ENCODE results near the gene ATG2A. TPM values are rescaled to one million over a fixed set of nuclear protein-coding genes. Genes with fewer than 3 reads are reported as not detected.
A peak's percentile ranks its signal among the peaks of the same experiment; 100 is the strongest.

ATG2A gene
- total and polyA plus RNA-seq, 9 of the 15 experiments (the other 6 are each of a cell fraction or from before 2014, with no cell fraction given), result 0.25 to 45.9 (median 5.2) TPM

- Histone ChIP-seq H3K4me3 (no peak overlapping the region), H2AFZ (ENCODE audit: low read depth, low read length) (peak overlapping the region; percentile 98), H3K9ac (ENCODE audit: insufficient read depth in 1 of 2, low read depth in 2 of 2, low read length in 2 of 2) (peak overlapping the region; percentile 87 to 96; a peak in 3 of 4 replicates), H3K4me1 (replicated peaks in 1 of 2; ENCODE audit: control insufficient read depth in 2 of 2, insufficient read depth in 2 of 2, low read length in 2 of 2) (peaks cover 20 to 49% of the 10 kb centered on the region in 2 experiments; a peak in 4 of 5 replicates), H3K36me3 (ENCODE audit: control insufficient read depth, insufficient read depth, low read length) (no peaks in the 10 kb centered on the region), H3K27ac (ENCODE audit: extremely low read depth, low read depth, low read length) (no peak overlapping the region), H3K9me3 (replicated peaks; ENCODE audit: control insufficient read depth, insufficient read depth, low read depth, low read length) (no peaks in the 10 kb centered on the region), H3K27me3 (ENCODE audit: control insufficient read depth in 2 of 2, insufficient read depth in 2 of 2, low read length in 2 of 2) (no peaks in the 10 kb centered on the region), H4K20me1 (replicated peaks; ENCODE audit: control insufficient read depth, insufficient read depth, low read length) (no peaks in the 10 kb centered on the region), H3K4me2 (ENCODE audit: insufficient read depth, low read length) (peak overlapping the region; percentile 94), H3K9me1 (ENCODE audit: control insufficient read depth, insufficient read depth, low read length) (no peaks in the 10 kb centered on the region), H3K79me2 (ENCODE audit: control insufficient read depth, insufficient read depth, low read length) (no peaks in the 10 kb centered on the region; the same call in 1 of the 3 replicates)
- no peak for TF ChIP-seq ARNT (IDR thresholded peaks at IDR 0.05)
- TF ChIP-seq ZNF512 (tag; IDR thresholded peaks at IDR 0.05), result no peak
- peak; percentile 21; the same call in 1 of the 2 replicates for TF ChIP-seq ZFX (CRISPR knock-in tag; IDR thresholded peaks at IDR 0.05)
- in situ Hi-C loops (cut with MboI), result no loop called here
- 76% methylated on average over 11 of the region's 11 CpGs for WGBS (ENCODE audit: insufficient coverage, low coverage, missing lambda C conversion rate)
- ChIA-PET POLR2A (interaction anchor here (0.5 to 2.6 kb wide), 5 partner anchors 10 to 244 kb away, joined by 3 to 14 read pairs (median 3); no protein-coding TSS in a partner anchor), CTCF (ENCODE audit: low intra/inter-chr PET ratio) (no interaction called here)
- intact Hi-C loops (cut with micrococcal nuclease), result no loop called here
- no peak for DNase-seq (ENCODE audit: extremely low read depth in 1 of 4, low spot score in 3 of 4)
- BruUV-seq (replicated peaks), result no TSS peak
- no peak for ATAC-seq
- FAIRE-seq, result no peak
These were observed 6.2 kb upstream of the ATG2A start for GRCh38 chr11:64923151-64923661.

- Histone ChIP-seq H3K9me1 (ENCODE audit: control insufficient read depth, insufficient read depth, low read length) (no peaks in the 10 kb centered on the region), H3K9ac (ENCODE audit: insufficient read depth in 1 of 2, low read depth in 2 of 2, low read length in 2 of 2) (peak overlapping the region in 1 of 2 experiments; percentile 1; a peak in 1 of 4 replicates)
- POLR2A ChIA-PET, result no interaction called here
These were observed 4.4 kb upstream of the ATG2A start for GRCh38 chr11:64921384-64921783.

More at GRCh38 chr11:64921384-64921783, 4.4 kb upstream of the ATG2A start:
- no peak for ATAC-seq
- H3K36me3 ChIP-seq (ENCODE audit: control insufficient read depth, insufficient read depth, low read length), result no peaks in the 10 kb centered on the region
- DNase-seq (ENCODE audit: extremely low read depth in 1 of 4, low spot score in 3 of 4), result no peak
- H3K4me2 ChIP-seq (ENCODE audit: insufficient read depth, low read length), result no peak overlapping the region
- CTCF ChIA-PET (ENCODE audit: low intra/inter-chr PET ratio), result no interaction called here
- BruUV-seq (replicated peaks), result no TSS peak
- no peak overlapping the region for H2AFZ ChIP-seq (ENCODE audit: low read depth, low read length)
- no peaks in the 10 kb centered on the region for H3K9me3 ChIP-seq (replicated peaks; ENCODE audit: control insufficient read depth, insufficient read depth, low read depth, low read length)
- in situ Hi-C loops (cut with MboI) (no loop called here), intact Hi-C loops (cut with micrococcal nuclease) (no loop called here)
- no peak overlapping the region for H3K4me3 ChIP-seq
- no peak for TF ChIP-seq IFI16 (CRISPR knock-in tag; IDR thresholded peaks at IDR 0.05)
- TF ChIP-seq IRF9 (tag; IDR thresholded peaks at IDR 0.05), result no peak
- no peak for TF ChIP-seq FOXP1 (CRISPR knock-in tag; IDR thresholded peaks at IDR 0.05)
- TF ChIP-seq ATF6 (CRISPR knock-in tag; IDR thresholded peaks at IDR 0.05), result no peak
- TF ChIP-seq STAT5A (IDR thresholded peaks at IDR 0.05; ENCODE audit: borderline replicate concordance, low read length), result no peak
- H3K4me1 ChIP-seq (replicated peaks in 1 of 2; ENCODE audit: control insufficient read depth in 2 of 2, insufficient read depth in 2 of 2, low read length in 2 of 2), result peaks cover 23 to 50% of the 10 kb centered on the region in 2 experiments; a peak in 4 of 5 replicates
- no peak for FAIRE-seq
- H3K27ac ChIP-seq (ENCODE audit: extremely low read depth, low read depth, low read length), result no peak overlapping the region
- peaks cover 10% of the 10 kb centered on the region for H3K79me2 ChIP-seq (ENCODE audit: control insufficient read depth, insufficient read depth, low read length)
- WGBS (ENCODE audit: insufficient coverage, low coverage, missing lambda C conversion rate), result 18% methylated on average over 2 of the region's 3 CpGs
- no peaks in the 10 kb centered on the region for H4K20me1 ChIP-seq (replicated peaks; ENCODE audit: control insufficient read depth, insufficient read depth, low read length)
- no peaks in the 10 kb centered on the region for H3K27me3 ChIP-seq (ENCODE audit: control insufficient read depth in 2 of 2, insufficient read depth in 2 of 2, low read length in 2 of 2)

All from K562 (cell line).